Left renal pelvis (tissue), 4 donors: ENCODE data around the gene TMSB4X. TPM values are rescaled to one million over a fixed set of nuclear protein-coding genes. Genes with fewer than 3 reads are reported as not detected.
"Not testable (repeated sequence)": the region's sequence is repeated elsewhere in the genome, so short reads cannot be mapped to it uniquely, and the experiment has no call there.

Experiments
- DNase-seq, 4 donors: peaks; one replicate each; pipeline ENCODE4 v3.0.0-alpha.2; 2013; ENCODE audit warnings: low read depth in 4 of 4, low spot score in 3 of 4
- polyA plus RNA-seq, 4 donors: library from polyadenylated mRNA; unstranded; fragments of 120-200 nt; gene quantifications; one replicate each; pipeline ENCODE4 v1.2.1, GENCODE V29; 2013; ENCODE audit not compliant: insufficient read length in 4 of 4

Gene TMSB4X
- polyA plus RNA-seq, 4 donors, result 2,879 to 3,446 (median 2,939) TPM

- DNase-seq, result no peak
These were observed 40.8 kb downstream of the TMSB4X start for GRCh38 chrX:13015536-13016236.

GRCh38 chrX:13016731-13017130 is 41.8 kb downstream of the TMSB4X start:
- not testable (repeated sequence) for DNase-seq

- no peak for DNase-seq
These were observed 48.0 kb downstream of the TMSB4X start for GRCh38 chrX:13022926-13023325.

- DNase-seq, result no peak
These were observed 48.7 kb downstream of the TMSB4X start for GRCh38 chrX:13023567-13023966.

DNA sequence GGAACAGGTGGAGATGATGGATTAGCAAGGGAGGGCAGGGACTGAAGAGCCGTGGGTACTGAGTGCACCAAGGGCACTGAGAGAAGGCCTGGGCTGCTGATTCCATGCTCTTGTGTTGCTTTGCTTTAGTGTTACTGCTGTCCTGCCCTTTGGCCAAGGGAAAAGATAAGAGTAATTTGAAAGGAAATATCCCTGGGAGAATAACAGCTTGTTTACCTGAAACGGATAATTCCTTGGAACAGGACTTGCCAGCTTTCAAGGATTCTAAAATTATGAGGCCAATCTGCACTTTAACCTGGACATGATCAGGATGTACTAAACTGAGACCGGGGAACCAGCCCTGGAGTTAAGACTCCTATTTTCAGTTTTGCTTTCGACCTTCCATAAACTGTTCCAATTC is 49.1 kb downstream of the TMSB4X start:
- no peak for DNase-seq

- DNase-seq, result no peak
These were observed 50.1 kb downstream of the TMSB4X start for GRCh38 chrX:13024986-13025385.

Other genes with a start within 250 kb of the TMSB4X start
- 100 to 1,000 TPM in 2 of 4 donors, 10 to 100 TPM in 2; 22.5 to 128 (median 108) TPM for gene PRPS2, start 183.7 kb upstream of the TMSB4X start, polyA plus RNA-seq
- gene TLR7, start 108.0 kb upstream of the TMSB4X start, polyA plus RNA-seq, result 1 to 10 TPM in 1 of 4 donors, under 1 TPM in 3; 0.45 to 2.6 (median 0.55) TPM
- under 1 TPM; 0.18 to 0.41 (median 0.32) TPM for gene TLR8, start 68.5 kb upstream of the TMSB4X start, polyA plus RNA-seq
- under 1 TPM; 0.12 to 0.79 (median 0.45) TPM for gene FAM9C, start 69.5 kb downstream of the TMSB4X start, polyA plus RNA-seq